Gastroesophageal sphincter (tissue), 3 donors: ENCODE data around the gene CCT6A.
A peak's percentile ranks its signal among the peaks of the same experiment; 100 is the strongest.

ENCODE experiments used
- EP300 ChIP-seq: sonication (generic); formaldehyde crosslinking; IDR thresholded peaks from one replicate; pipeline ENCODE4 v1.6.1; 2017; ENCODE audit warnings: antibody characterized with exemption, mild to moderate bottlenecking
- POLR2A ChIP-seq, 2 donors: fragments of 450-650 bp; IDR thresholded peaks; one replicate each; pipeline ENCODE4 v1.6.1; 2017; ENCODE audit warnings: antibody characterized with exemption in 2 of 2, mild to moderate bottlenecking in 2 of 2, moderate library complexity in 1 of 2
- POLR2AphosphoS5 ChIP-seq: sonication (generic); formaldehyde crosslinking; IDR thresholded peaks from one replicate; pipeline ENCODE4 v1.6.1; 2017; ENCODE audit warnings: antibody characterized with exemption
- TF ChIP-seq, protein P1 (sequence below), 4 experiments: fragments of 200-600 bp in 2 of 4; fragments of 450-650 bp in 2 of 4; sonication (generic) in 1 of 4; IDR thresholded peaks; one replicate each; pipeline ENCODE4 v1.5.1; 2017 to 2019; ENCODE audit warnings: antibody characterized with exemption in 4 of 4, mild to moderate bottlenecking in 2 of 4, moderate library complexity in 2 of 4

DNA sequence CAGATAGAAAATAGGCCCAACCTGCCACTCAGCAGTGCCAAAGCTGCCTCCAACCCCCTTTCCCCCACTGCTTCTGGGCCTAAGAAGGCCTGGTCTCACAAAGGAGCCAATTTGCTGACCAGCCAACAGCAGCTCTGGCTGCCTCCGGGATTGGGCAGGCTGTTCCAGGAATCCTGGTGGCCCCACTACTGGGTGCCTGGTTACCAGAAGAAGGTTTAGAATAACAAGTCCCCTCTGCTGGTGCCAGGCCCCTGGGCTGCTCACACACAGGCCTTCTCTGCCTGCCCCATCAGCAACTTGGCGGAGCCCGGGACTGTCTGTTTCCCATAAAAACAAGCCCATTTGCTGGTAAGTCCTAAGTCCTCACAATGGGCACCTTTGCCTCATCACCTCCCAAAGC lies 40.0 kb downstream of the CCT6A start:
- TF ChIP-seq, protein P1, sequence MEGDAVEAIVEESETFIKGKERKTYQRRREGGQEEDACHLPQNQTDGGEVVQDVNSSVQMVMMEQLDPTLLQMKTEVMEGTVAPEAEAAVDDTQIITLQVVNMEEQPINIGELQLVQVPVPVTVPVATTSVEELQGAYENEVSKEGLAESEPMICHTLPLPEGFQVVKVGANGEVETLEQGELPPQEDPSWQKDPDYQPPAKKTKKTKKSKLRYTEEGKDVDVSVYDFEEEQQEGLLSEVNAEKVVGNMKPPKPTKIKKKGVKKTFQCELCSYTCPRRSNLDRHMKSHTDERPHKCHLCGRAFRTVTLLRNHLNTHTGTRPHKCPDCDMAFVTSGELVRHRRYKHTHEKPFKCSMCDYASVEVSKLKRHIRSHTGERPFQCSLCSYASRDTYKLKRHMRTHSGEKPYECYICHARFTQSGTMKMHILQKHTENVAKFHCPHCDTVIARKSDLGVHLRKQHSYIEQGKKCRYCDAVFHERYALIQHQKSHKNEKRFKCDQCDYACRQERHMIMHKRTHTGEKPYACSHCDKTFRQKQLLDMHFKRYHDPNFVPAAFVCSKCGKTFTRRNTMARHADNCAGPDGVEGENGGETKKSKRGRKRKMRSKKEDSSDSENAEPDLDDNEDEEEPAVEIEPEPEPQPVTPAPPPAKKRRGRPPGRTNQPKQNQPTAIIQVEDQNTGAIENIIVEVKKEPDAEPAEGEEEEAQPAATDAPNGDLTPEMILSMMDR (IDR thresholded peaks at IDR 0.05): no peak
- TF ChIP-seq POLR2A (IDR thresholded peaks at IDR 0.05): no peak
- TF ChIP-seq POLR2AphosphoS5: peak; percentile 52
- TF ChIP-seq EP300: no peak
